Erythroblast (primary cell): Measurements from ENCODE around the gene ZNF616.

Experiments
- GATA1 ChIP-seq: IDR thresholded peaks from 2 replicates; pipeline ENCODE4 v1.6.1; 2011; ENCODE audit warnings: low read depth, mild to moderate bottlenecking, control low read depth, low read length, moderate library complexity
- POLR2A ChIP-seq: IDR thresholded peaks from 2 replicates; pipeline ENCODE4 v1.6.1; 2011; ENCODE audit warnings: mild to moderate bottlenecking, low read length

DNA sequence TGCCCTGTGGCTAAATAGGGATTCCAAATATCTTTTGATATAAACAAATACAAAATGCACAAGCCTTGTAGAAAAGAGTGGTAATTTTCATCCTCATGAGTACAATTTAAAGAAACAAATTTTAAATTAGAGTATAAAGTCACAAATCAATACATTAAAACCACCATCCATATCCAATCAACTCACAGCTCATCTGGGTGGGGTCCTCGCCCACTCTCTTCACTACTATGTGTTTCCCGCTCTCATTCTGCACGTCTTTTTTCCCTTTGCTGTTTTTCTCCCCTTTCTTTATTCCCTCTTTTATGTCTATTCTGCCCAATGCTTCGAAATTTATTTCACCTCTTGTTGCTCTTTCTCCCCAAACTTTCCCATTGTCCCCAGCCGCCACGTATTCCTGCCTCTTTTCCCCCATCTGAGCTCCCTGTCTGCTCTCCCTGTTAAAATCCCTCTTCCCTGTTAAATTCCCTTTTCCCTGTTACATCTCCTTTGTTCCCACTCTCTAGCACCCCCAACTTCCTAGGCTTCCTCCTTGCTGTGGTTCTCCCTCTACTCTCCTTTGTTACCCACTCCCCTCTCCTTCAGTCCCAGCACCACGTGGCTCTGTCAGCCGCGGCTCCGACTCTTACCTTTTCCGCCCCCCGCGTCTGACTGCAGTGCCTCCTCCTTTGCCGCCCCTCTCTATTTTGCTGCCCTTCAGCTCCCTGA, 1.3 kb downstream of the ZNF616 start:
- TF ChIP-seq POLR2A, result no peak
- no peak for TF ChIP-seq GATA1
